IMR-90 (cell line): ENCODE data around the gene ACSS3. TPM values are rescaled to one million over a fixed set of nuclear protein-coding genes. Genes with fewer than 3 reads are reported as not detected.

Experiments
- ATAC-seq: fragments of 200-7000 bp; cut with Tn5 transposase; 2 replicates; pipeline ENCODE4 v1.9.1; 2020; ENCODE audit warnings: low read depth, mild to moderate bottlenecking, moderate library complexity
- BruUV-seq: library from RNA; stranded (reverse); fragments of 400-500 nt; replicated peaks from 2 replicates; lab custom pipeline; 2021; lab: Mats Ljungman, UMichigan
- CTCF ChIA-PET: fragments of 300-600 bp; formaldehyde crosslinking; extraction: SDS; loops from one replicate; lab custom pipeline; 2021; ENCODE audit warnings: antibody characterized with exemption; lab: Yijun Ruan, JAX
- POLR2A ChIA-PET: fragments of 300-600 bp; sonication (Branson Sonifier 250); formaldehyde crosslinking; loops from one replicate; lab custom pipeline; 2022; ENCODE audit warnings: antibody characterized with exemption; ENCODE audit not compliant: unreplicated experiment; lab: Charles Lee
- DNase-seq: peaks from one replicate; pipeline ENCODE4 v3.0.0; 2013
- H2AFZ ChIP-seq: replicated peaks from 2 replicates; pipeline ENCODE3; 2013; ENCODE audit warnings: low read length, mild to moderate bottlenecking; ENCODE audit not compliant: poor library complexity
- H2AK5ac ChIP-seq: 2 replicates; pipeline ENCODE4 v1.6.1; 2013; ENCODE audit warnings: low read depth, low read length, inconsistent platforms
- H2AK9ac ChIP-seq: replicated peaks from 2 replicates; pipeline ENCODE3; 2013; ENCODE audit warnings: mild to moderate bottlenecking, low read depth, low read length, moderate library complexity; ENCODE audit not compliant: poor library complexity
- H2BK120ac ChIP-seq: 2 replicates; pipeline ENCODE4 v1.6.1; 2013; ENCODE audit warnings: low read depth, low read length, inconsistent platforms
- H2BK15ac ChIP-seq: 3 replicates; pipeline ENCODE4 v1.6.1; 2013; ENCODE audit warnings: low read depth, low read length, inconsistent platforms
- H2BK20ac ChIP-seq: 2 replicates; pipeline ENCODE4 v1.6.1; 2013; ENCODE audit warnings: low read depth, mild to moderate bottlenecking, inconsistent platforms, low read length, moderate library complexity
- H2BK5ac ChIP-seq: 2 replicates; pipeline ENCODE4 v1.6.1; 2013; ENCODE audit warnings: mild to moderate bottlenecking, low read depth, low read length, inconsistent platforms; ENCODE audit not compliant: poor library complexity, severe bottlenecking
- H3K14ac ChIP-seq: replicated peaks from 2 replicates; pipeline ENCODE4 v1.6.1; 2013; ENCODE audit warnings: low read depth, low read length, inconsistent platforms
- H3K18ac ChIP-seq: 2 replicates; pipeline ENCODE4 v1.6.1; 2013; ENCODE audit warnings: low read depth, low read length, control low read depth
- H3K23ac ChIP-seq: 2 replicates; pipeline ENCODE4 v1.6.1; 2013; ENCODE audit warnings: low read depth, low read length, inconsistent platforms
- H3K27ac ChIP-seq: 2 replicates; pipeline ENCODE4 v1.5.1; 2013; ENCODE audit warnings: mild to moderate bottlenecking, control low read depth, low read length; ENCODE audit not compliant: insufficient read depth
- H3K27me3 ChIP-seq: 2 replicates; pipeline ENCODE4 v1.6.1; 2013; ENCODE audit warnings: low read length; ENCODE audit not compliant: control insufficient read depth, insufficient read depth
- H3K36me3 ChIP-seq: 2 replicates; pipeline ENCODE4 v1.6.1; 2013; ENCODE audit warnings: low read length, mixed read lengths; ENCODE audit not compliant: control insufficient read depth, insufficient read depth
- H3K4ac ChIP-seq: 2 replicates; pipeline ENCODE4 v1.6.1; 2013; ENCODE audit warnings: low read depth, low read length, inconsistent platforms
- H3K4me1 ChIP-seq: 2 replicates; pipeline ENCODE4 v1.6.1; 2013; ENCODE audit warnings: low read length, mixed read lengths; ENCODE audit not compliant: control insufficient read depth, insufficient read depth
- H3K4me2 ChIP-seq: 2 replicates; pipeline ENCODE4 v1.6.1; 2013; ENCODE audit warnings: low read depth, mild to moderate bottlenecking, control low read depth, low read length, moderate library complexity
- H3K4me3 ChIP-seq: 2 replicates; pipeline ENCODE4 v1.5.1; 2013; ENCODE audit warnings: low read depth, mild to moderate bottlenecking, control low read depth, low read length, moderate library complexity; ENCODE audit not compliant: insufficient read depth
- H3K56ac ChIP-seq: 2 replicates; pipeline ENCODE4 v1.6.1; 2013; ENCODE audit warnings: low read length, inconsistent platforms; ENCODE audit not compliant: insufficient read depth; ENCODE audit errors: extremely low read depth
- H3K79me1 ChIP-seq, 2 experiments: 2 replicates each; pipeline ENCODE4 v1.6.1; 2013; ENCODE audit warnings: low read length in 2 of 2, inconsistent platforms in 1 of 2, low read depth in 1 of 2
- H3K9ac ChIP-seq: 2 replicates; pipeline ENCODE4 v1.6.1; 2013; ENCODE audit warnings: low read depth, low read length, control low read depth
- H3K9me1 ChIP-seq: 2 replicates; pipeline ENCODE4 v1.6.1; 2013; ENCODE audit warnings: low read length, inconsistent platforms; ENCODE audit not compliant: insufficient read depth
- H3K9me3 ChIP-seq: 2 replicates; pipeline ENCODE4 v1.6.1; 2013; ENCODE audit warnings: low read length; ENCODE audit not compliant: control insufficient read depth, insufficient read depth
- H4K20me1 ChIP-seq: 2 replicates; pipeline ENCODE4 v1.6.1; 2013; ENCODE audit warnings: low read length, inconsistent platforms; ENCODE audit not compliant: insufficient read depth
- H4K5ac ChIP-seq: 2 replicates; pipeline ENCODE4 v1.6.1; 2013; ENCODE audit warnings: mild to moderate bottlenecking, low read depth, low read length, control low read depth
- H4K8ac ChIP-seq, 2 experiments: 2 replicates each; pipeline ENCODE4 v1.6.1; 2013; ENCODE audit warnings: low read depth in 2 of 2, low read length in 2 of 2, control low read depth in 1 of 2, inconsistent platforms in 1 of 2
- H4K91ac ChIP-seq: 2 replicates; pipeline ENCODE4 v1.6.1; 2013; ENCODE audit warnings: low read depth, low read length, inconsistent platforms; ENCODE audit not compliant: insufficient read depth
- POLR2A ChIP-seq: IDR thresholded peaks from 2 replicates; pipeline ENCODE4 v1.6.1; 2012; ENCODE audit warnings: mild to moderate bottlenecking, low read depth, low read length
- WGBS, 2 experiments: methylation state at CpG; one replicate each; pipeline versions ENCODE4 v1.1.5 to v1.1.7; 2013; ENCODE audit warnings: missing lambda C conversion rate in 2 of 2; ENCODE audit not compliant: insufficient read length in 1 of 2; ENCODE audit errors: extremely low coverage in 2 of 2; 5-methylcytosine and 5-hydroxymethylcytosine counted together
- dilution Hi-C: fragments of 300-500 bp; cut with HindIII; formaldehyde crosslinking; loops from one replicate; pipeline ENCODE4 v1.14.3; 2018; ENCODE audit warnings: low sequenced_read_pairs; ENCODE audit not compliant: unreplicated experiment
- in situ Hi-C: fragments of 300-500 bp; cut with MboI; formaldehyde crosslinking; loops from 3 replicates; pipeline ENCODE4 v1.14.3; 2019; ENCODE audit warnings: low sequenced_read_pairs, inconsistent platforms, mixed read lengths
- intact Hi-C: fragments of 100-400 bp; cut with micrococcal nuclease; formaldehyde crosslinking; loops from 2 replicates; pipeline ENCODE4 v1.10.0; 2022
- polyA plus RNA-seq, 3 experiments: library from polyadenylated mRNA; depleted of rRNA; stranded (reverse); fragments of >200 nt; gene quantifications; 2 replicates each; pipeline ENCODE4 v1.2.3, GENCODE V29; 2012; ENCODE audit warnings: low replicate concordance in 1 of 3
- total RNA-seq: library from RNA; depleted of rRNA; stranded (reverse); fragments of >200 nt; gene quantifications from 2 replicates; pipeline ENCODE4 v1.2.3, GENCODE V29; 2012
- TF ChIP-seq, protein P1 (sequence below): conservative IDR thresholded peaks from 2 replicates; pipeline ENCODE4 v1.5.1; 2012; ENCODE audit warnings: mild to moderate bottlenecking, low read depth, low read length, improper control_type of control experiment

ACSS3 gene
- total and polyA plus RNA-seq, 2 of the 4 experiments (the other 2 are of a cell fraction), result 0.84 to 2.0 TPM

DNA sequence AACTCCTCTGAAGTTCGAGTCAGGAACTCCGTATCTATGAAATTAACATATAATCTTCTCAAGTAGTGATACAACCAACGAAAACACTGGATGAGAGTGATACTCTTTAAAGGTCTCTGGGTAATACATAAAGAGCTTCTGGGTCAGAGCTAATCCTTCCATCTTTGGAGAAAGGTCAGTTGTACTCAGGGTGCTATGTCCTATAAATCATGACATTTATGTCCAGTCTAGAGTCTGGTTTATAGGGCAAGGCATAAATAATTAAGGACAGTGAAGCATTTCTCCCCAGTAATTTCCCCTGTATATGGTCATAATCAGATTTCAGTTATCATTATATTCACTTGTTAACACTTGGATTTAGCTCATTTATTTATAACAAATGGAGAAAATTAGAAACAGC, 90.6 kb downstream of the ACSS3 start:
- no peaks in the 10 kb centered on the region for H3K79me1 ChIP-seq
- H2BK120ac ChIP-seq, result no peak overlapping the region
- no peak overlapping the region for H4K91ac ChIP-seq
- no peak overlapping the region for H3K23ac ChIP-seq
- no peak overlapping the region for H4K8ac ChIP-seq
- in situ Hi-C loops (no loop called here), dilution Hi-C loops (no loop called here), intact Hi-C loops (no loop called here)
- POLR2A ChIA-PET, result no interaction called here
- no peak overlapping the region for H3K56ac ChIP-seq
- no peak overlapping the region for H2BK20ac ChIP-seq
- no peaks in the 10 kb centered on the region for H3K36me3 ChIP-seq
- H2BK15ac ChIP-seq, result no peak overlapping the region
- H3K9ac ChIP-seq, result no peak overlapping the region
- H2BK5ac ChIP-seq, result no peak overlapping the region
- no peak overlapping the region for H2AK5ac ChIP-seq
- H3K4me3 ChIP-seq, result no peak overlapping the region
- no peaks in the 10 kb centered on the region for H3K9me1 ChIP-seq
- WGBS, 2 experiments, result no CpG with 5 or more reads among the region's 3 CpGs
- no peak overlapping the region for H2AK9ac ChIP-seq
- H3K14ac ChIP-seq, result no peak overlapping the region
- no peak overlapping the region for H4K5ac ChIP-seq
- BruUV-seq, result no TSS peak
- ATAC-seq (no peak), DNase-seq (no peak)
- CTCF ChIA-PET, result no interaction called here
- H3K4ac ChIP-seq, result no peak overlapping the region
- TF ChIP-seq, protein P1, sequence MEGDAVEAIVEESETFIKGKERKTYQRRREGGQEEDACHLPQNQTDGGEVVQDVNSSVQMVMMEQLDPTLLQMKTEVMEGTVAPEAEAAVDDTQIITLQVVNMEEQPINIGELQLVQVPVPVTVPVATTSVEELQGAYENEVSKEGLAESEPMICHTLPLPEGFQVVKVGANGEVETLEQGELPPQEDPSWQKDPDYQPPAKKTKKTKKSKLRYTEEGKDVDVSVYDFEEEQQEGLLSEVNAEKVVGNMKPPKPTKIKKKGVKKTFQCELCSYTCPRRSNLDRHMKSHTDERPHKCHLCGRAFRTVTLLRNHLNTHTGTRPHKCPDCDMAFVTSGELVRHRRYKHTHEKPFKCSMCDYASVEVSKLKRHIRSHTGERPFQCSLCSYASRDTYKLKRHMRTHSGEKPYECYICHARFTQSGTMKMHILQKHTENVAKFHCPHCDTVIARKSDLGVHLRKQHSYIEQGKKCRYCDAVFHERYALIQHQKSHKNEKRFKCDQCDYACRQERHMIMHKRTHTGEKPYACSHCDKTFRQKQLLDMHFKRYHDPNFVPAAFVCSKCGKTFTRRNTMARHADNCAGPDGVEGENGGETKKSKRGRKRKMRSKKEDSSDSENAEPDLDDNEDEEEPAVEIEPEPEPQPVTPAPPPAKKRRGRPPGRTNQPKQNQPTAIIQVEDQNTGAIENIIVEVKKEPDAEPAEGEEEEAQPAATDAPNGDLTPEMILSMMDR, result no peak
- TF ChIP-seq POLR2A, result no peak
- no peak overlapping the region for H3K4me2 ChIP-seq
- H3K27me3 ChIP-seq, result no peaks in the 10 kb centered on the region
- no peaks in the 10 kb centered on the region for H4K20me1 ChIP-seq
- no peak overlapping the region for H3K18ac ChIP-seq
- no peaks in the 10 kb centered on the region for H3K4me1 ChIP-seq
- H3K27ac ChIP-seq, result no peak overlapping the region
- H3K9me3 ChIP-seq, result no peaks in the 10 kb centered on the region
- no peak overlapping the region for H2AFZ ChIP-seq
